Stimulated activated CD4-positive, alpha-beta T cell treated with anti-CD3 and anti-CD28 coated beads, TNF-alpha, amount 100 ng/mL, for 24 hours (primary cell): ENCODE data around the gene RXRA.

Source experiments
- DNase-seq, 3 experiments: peaks; one replicate each; pipeline ENCODE4 v3.0.0-alpha.2; 2020; ENCODE audit warnings: low read depth in 3 of 3

RXRA gene

GRCh38 chr9:134414900-134415425 lies 88.7 kb downstream of the RXRA start:
- no peak for DNase-seq

- DNase-seq = no peak
These were observed 90.2 kb downstream of the RXRA start for GRCh38 chr9:134416385-134417015.

DNA sequence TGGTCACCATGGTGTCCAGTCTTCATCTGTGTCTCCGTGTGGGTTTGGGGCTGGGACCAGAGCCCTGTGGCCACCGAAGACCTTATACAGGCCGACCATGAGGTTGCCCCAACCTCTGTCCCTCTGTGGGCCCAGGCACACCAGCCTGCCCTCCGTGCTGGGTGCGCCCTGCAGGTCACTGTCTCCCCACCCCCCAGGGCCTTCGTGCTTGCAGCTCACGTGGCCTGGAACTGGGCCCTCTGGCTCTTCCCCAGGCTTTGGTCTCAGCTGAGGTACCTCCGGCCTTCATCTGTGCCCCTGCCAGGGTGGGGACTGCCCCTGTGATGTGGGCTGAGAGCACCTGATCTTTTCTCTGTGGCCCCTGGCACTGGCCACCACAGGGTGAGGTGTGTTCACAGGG lies 92.1 kb downstream of the RXRA start:
- DNase-seq = no peak

- no peak for DNase-seq
These were observed 92.9 kb downstream of the RXRA start for GRCh38 chr9:134419000-134419683.

GRCh38 chr9:134419684-134420076 lies 93.4 kb downstream of the RXRA start:
- DNase-seq = no peak

GRCh38 chr9:134420281-134420845 lies 94.1 kb downstream of the RXRA start:
- no peak for DNase-seq

GRCh38 chr9:134420974-134421432 lies 94.7 kb downstream of the RXRA start:
- no peak for DNase-seq

GRCh38 chr9:134421888-134422287 lies 95.6 kb downstream of the RXRA start:
- DNase-seq = no peak

DNA sequence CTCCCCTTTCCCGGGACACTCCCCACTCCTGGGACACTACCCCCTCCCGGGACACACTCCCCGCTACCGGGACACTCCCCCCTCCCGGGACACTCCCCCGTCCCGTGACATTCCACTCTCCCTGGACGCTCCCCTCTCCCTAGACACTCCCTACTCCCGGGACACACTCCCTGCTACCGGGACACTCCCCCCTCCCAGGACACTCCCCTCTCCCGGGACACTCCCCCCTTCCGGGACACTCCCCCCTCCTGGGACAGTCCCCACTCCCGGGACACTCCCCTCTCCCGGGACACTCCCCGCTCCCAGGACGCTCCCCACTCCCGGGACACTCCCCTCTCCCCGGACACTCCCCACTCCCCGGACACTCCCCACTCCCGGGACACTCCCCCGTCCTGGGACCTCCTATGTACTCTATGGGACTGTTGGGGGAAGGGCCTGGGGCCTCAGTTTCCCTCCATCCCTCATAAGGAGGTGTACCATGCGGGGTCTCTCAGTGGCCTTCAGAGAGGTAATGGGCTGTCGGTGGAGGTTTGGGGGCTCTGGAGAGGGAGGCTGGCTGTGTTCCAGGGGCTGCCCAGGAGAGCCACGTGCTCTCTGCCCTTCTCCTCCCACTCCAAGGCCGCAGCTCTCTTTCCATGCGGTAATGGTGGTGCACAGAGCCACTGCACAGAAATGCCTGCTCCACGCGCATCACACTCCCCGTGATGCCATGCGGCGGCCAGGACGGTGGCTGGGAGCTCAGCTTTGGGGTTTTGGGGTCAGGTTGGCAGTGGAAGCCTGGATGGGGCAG lies 96.2 kb downstream of the RXRA start:
- DNase-seq = no peak

DNA sequence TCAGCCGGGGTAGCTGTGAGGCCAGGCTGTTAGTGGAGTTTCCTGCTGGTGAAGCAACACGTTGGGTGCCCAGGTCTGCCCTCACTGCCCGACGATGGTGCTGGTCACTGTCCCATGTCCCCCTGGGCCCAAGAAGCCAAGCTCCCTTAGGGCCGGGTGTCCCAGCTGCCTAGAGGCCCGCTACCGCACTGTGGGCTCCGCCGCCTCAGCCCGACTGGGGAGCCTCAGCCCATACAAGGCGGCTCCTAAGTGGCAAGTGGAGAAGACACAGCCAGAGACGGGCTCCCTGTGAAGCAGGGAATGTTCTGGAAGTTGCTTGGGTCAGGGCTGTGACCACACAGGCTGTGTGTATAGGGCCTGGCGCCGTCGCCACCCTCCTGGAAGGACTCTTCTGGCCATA lies 96.9 kb downstream of the RXRA start:
- DNase-seq = no peak

DNA sequence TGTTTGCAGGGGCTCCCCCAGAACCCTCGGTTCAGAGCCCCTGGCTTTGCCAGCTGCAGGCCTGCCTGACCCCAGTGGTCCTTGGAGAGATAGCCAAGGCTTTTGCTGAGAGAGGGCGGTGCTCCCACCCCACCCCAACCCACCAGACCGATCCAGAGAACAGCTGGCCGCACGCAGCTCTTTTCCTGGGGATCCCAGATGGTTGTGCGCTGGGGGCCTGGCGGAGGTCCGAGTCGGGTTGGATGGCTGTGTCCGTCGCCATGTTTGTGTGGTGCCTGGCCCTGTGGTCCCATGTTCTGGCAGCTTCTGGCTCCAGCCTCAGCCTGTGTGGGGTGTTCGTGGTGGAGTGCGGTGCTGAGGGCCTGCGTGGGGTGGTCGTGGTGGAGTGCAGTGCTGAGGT lies 97.5 kb downstream of the RXRA start:
- no peak for DNase-seq

DNA sequence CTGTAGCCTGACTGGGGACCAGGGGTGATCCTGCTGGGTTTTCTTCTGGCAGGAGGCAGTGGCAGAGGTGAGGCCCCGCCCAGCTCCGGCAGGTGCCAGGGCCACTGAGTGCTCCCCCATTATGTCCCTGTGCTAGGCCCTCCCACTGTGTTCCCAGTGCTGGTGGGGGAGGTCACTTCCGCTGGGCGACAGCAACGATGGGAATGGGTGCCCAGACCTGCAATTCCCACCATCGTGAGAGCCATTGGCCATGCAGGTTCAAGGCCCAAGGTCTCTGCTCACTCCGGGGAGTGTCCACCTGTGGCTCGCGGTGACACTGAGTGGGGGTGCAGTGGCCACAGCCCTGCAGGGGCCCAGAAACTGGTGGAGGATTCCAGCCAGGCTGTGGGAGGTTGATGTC lies 98.6 kb downstream of the RXRA start:
- DNase-seq = no peak

DNA sequence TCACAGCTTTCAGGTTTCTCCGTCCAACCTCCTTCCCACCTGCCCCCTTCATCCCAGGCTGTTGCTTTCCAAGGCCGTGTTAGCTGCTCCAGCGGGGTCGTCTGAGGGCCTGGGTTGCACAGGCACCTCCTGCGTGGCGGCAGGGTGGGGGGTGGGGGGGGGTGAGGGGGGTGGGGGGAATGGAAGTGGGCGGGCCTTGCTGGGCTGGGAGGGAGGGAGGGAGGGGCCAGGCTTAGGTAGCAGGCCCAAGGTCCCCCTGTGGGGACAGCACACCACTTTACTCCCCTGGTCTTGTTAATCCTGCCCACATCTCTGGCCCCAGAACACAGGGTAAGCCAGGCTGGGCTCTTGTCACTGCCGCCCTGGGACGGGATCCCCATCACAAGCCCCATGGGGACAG lies 99.1 kb downstream of the RXRA start:
- no peak for DNase-seq

DNA sequence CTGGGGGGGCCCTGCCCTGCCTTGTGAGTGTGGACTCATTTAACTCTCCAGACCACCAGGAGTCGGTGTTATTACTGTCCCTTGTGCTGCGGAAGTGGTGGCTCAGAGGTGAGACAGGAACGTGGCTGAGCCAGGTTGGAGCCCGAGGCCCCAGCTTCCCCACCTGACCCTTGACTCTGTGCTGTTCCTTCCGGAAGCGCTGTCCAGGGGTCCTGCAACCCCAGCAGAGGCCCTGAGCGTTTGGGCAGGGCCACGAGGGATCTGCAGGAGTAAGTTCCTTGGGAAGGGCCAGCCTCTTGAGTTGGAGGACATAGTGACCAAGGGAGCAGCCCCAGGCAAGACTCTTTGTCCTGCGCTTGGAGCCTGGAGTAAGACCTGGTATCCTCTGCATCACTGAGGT lies 99.6 kb downstream of the RXRA start:
- no peak for DNase-seq

- no peak for DNase-seq
These were observed 100.2 kb downstream of the RXRA start for GRCh38 chr9:134426436-134426835.

GRCh38 chr9:134427153-134427782 lies 101.0 kb downstream of the RXRA start:
- DNase-seq = no peak

DNA sequence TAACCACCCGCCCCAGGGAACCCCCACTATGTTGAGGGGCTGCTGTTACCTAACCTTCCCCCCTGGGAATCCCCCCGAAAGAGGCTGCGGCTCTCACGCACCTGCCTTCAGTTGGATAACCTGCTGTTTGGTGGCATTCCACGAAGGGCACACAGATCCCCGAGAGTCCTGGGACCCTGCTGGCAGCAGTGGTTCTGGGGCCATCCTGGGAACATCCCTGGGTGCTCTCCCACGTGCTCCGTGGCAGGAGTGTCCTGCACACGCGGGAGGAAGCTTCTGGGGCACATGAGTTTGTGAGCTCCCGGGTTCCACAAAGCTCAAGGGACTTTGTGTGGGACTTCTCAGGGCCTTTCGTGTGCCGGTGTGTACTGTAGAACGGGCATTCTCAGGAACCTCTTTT lies 102.3 kb downstream of the RXRA start:
- no peak for DNase-seq

DNA sequence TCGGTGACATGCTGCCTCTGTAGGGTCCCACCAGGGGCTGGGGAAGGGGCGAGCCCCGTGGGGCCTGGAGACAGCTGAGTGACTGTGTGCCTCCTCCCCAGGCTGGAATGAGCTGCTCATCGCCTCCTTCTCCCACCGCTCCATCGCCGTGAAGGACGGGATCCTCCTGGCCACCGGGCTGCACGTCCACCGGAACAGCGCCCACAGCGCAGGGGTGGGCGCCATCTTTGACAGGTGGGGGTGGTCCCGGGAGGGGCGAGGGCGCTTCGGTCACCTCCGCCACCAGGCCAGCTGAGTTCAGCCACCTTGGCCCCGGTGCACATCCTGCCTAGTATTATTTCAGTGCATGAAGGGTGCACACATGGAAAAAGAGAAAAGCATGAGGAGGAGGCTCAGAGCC lies 102.8 kb downstream of the RXRA start:
- DNase-seq = no peak

GRCh38 chr9:134429481-134429880 lies 103.2 kb downstream of the RXRA start:
- no peak for DNase-seq

DNA sequence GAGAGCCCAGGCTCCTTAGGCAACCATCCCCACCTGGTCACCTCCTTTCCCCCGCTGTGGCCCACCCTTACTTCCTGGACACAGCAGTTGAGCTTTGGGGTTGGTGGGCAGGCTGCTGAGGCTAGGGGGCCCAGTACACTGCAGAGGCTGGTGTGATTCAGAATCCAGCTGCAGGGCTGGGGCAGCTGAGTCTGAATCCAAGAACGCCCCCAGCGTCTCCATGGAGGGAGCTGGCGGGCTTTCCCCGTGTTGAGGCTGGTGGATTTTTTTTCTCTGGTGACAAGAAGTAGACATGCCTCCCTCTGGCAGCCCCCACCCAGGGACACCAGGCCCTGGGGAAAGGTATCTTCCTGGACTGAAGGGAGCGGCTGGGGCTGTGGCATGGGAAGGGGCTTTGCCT lies 104.8 kb downstream of the RXRA start:
- DNase-seq = no peak

DNA sequence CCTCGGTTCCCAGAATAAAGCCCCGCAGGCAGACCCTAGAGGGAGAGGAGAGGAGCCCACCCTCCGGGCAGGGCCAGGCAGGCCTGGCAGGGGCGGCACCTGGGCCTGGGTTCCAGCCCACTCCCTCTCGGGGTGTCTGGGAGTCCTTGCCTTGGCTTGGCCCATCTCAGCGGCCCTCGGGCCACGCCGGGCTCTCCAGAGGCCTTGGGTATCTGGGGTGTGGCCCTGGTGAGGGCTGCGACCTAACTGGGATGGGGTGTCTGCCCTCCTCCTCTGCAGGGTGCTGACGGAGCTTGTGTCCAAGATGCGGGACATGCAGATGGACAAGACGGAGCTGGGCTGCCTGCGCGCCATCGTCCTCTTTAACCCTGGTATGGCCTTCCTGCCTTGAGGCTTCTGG lies 105.4 kb downstream of the RXRA start:
- no peak for DNase-seq

GRCh38 chr9:134432471-134432870 lies 106.2 kb downstream of the RXRA start:
- DNase-seq = no peak
